ENCODE results near the gene CALU. TPM values are rescaled to one million over a fixed set of nuclear protein-coding genes. Genes with fewer than 3 reads are reported as not detected.
A peak's percentile ranks its signal among the peaks of the same experiment; 100 is the strongest.

The CALU gene
- total RNA-seq = 193 to 199 TPM (median 194 TPM) in 3 replicates

GRCh38 chr7:128739048-128739962, at the start of gene CALU:
Gene CALU, plus strand, starts transcription at chr7:128739359. Its CDS starts 9,225 bp downstream, at chr7:128748584.
- no peak for TF ChIP-seq CTCF (IDR thresholded peaks at IDR 0.05; ENCODE audit: unreplicated experiment)

GRCh38 chr7:128691227-128691626, 47.9 kb upstream of the CALU start:
- H3K27ac Mint-ChIP-seq = no peak overlapping the region
- peaks cover 11% of the 10 kb centered on the region for H3K27me3 Mint-ChIP-seq (ENCODE audit: low read depth)
- peaks cover 12% of the 10 kb centered on the region for H3K36me3 Mint-ChIP-seq
- H3K4me1 Mint-ChIP-seq = peaks cover 6% of the 10 kb centered on the region
- H3K9me3 Mint-ChIP-seq = no peaks in the 10 kb centered on the region
- no peak overlapping the region for H3K4me3 Mint-ChIP-seq
- DNase-seq (ENCODE audit: low spot score in 2 of 2, unreplicated experiment in 2 of 2) = no peak
- TF ChIP-seq CTCF (IDR thresholded peaks at IDR 0.05; ENCODE audit: unreplicated experiment) = no peak

More at GRCh38 chr7:128739048-128739962, at the start of gene CALU:
- Mint-ChIP-seq H3K4me1 (peaks cover 36% of the 10 kb centered on the region), H3K27ac (peak within 1 kb of the TSS; percentile 97), H3K36me3 (no peaks in the 10 kb centered on the region), H3K4me3 (peak within 1 kb of the TSS; percentile 97), H3K9me3 (no peaks in the 10 kb centered on the region), H3K27me3 (ENCODE audit: low read depth) (no peaks in the 10 kb centered on the region)
- DNase-seq (ENCODE audit: low spot score in 2 of 2, unreplicated experiment in 2 of 2) = peak; percentile 92 to 96

- DNase-seq (ENCODE audit: low spot score in 2 of 2, unreplicated experiment in 2 of 2) = no peak
- peaks cover 26% of the 10 kb centered on the region for H3K27me3 Mint-ChIP-seq (ENCODE audit: low read depth)
- no peak for TF ChIP-seq CTCF (IDR thresholded peaks at IDR 0.05; ENCODE audit: unreplicated experiment)
- H3K36me3 Mint-ChIP-seq = peaks cover 5% of the 10 kb centered on the region
- H3K4me3 Mint-ChIP-seq = no peak overlapping the region
- no peak overlapping the region for H3K27ac Mint-ChIP-seq
- H3K9me3 Mint-ChIP-seq = no peaks in the 10 kb centered on the region
- H3K4me1 Mint-ChIP-seq = peaks cover 10% of the 10 kb centered on the region
These were observed 46.4 kb upstream of the CALU start for GRCh38 chr7:128692623-128693270.

- H3K9me3 Mint-ChIP-seq = no peaks in the 10 kb centered on the region
- H3K36me3 Mint-ChIP-seq = no peaks in the 10 kb centered on the region
- H3K27ac Mint-ChIP-seq = no peak overlapping the region
- no peak overlapping the region for H3K4me3 Mint-ChIP-seq
- TF ChIP-seq CTCF (IDR thresholded peaks at IDR 0.05; ENCODE audit: unreplicated experiment) = no peak
- H3K4me1 Mint-ChIP-seq = peaks cover 10% of the 10 kb centered on the region
- peaks cover 33% of the 10 kb centered on the region for H3K27me3 Mint-ChIP-seq (ENCODE audit: low read depth)
- DNase-seq (ENCODE audit: low spot score in 2 of 2, unreplicated experiment in 2 of 2) = no peak
These were observed 45.7 kb upstream of the CALU start for GRCh38 chr7:128693373-128694015.

- Mint-ChIP-seq H3K36me3 (no peaks in the 10 kb centered on the region), H3K4me3 (no peak overlapping the region), H3K4me1 (peaks cover 10% of the 10 kb centered on the region), H3K27ac (no peak overlapping the region), H3K27me3 (ENCODE audit: low read depth) (peaks cover 40% of the 10 kb centered on the region), H3K9me3 (no peaks in the 10 kb centered on the region)
- no peak for DNase-seq (ENCODE audit: low spot score in 2 of 2, unreplicated experiment in 2 of 2)
- no peak for TF ChIP-seq CTCF (IDR thresholded peaks at IDR 0.05; ENCODE audit: unreplicated experiment)
These were observed 44.4 kb upstream of the CALU start for GRCh38 chr7:128694738-128695137.
